Panc1 (cell line): ENCODE data around the gene WNT2. TPM values are rescaled to one million over a fixed set of nuclear protein-coding genes. Genes with fewer than 3 reads are reported as not detected.

Source experiments
- ATAC-seq: fragments of 200-7000 bp; cut with Tn5 transposase; 2 replicates; pipeline ENCODE4 v1.9.1; 2020; ENCODE audit warnings: mild to moderate bottlenecking, moderate library complexity
- BruUV-seq: library from RNA; stranded (reverse); fragments of 400-500 nt; replicated peaks from 2 replicates; lab custom pipeline; 2021; lab: Mats Ljungman, UMichigan
- CTCF ChIA-PET: fragments of 300-600 bp; sonication (Branson Sonifier 250); formaldehyde crosslinking; loops from one replicate; lab custom pipeline; 2022; ENCODE audit warnings: antibody characterized with exemption; lab: Charles Lee
- POLR2A ChIA-PET: fragments of 300-600 bp; sonication (Branson Sonifier 250); formaldehyde crosslinking; loops from one replicate; lab custom pipeline; 2022; ENCODE audit warnings: antibody characterized with exemption; lab: Charles Lee
- DNase-seq: peaks from one replicate; pipeline ENCODE4 v3.0.0-alpha.2; 2010; ENCODE audit warnings: low read depth, low spot score
- H3K27ac ChIP-seq: 2 replicates; pipeline ENCODE4 v1.5.1; 2011; ENCODE audit warnings: mild to moderate bottlenecking, low read length, inconsistent platforms
- H3K27me3 ChIP-seq: fragments of 200-500 bp; sonication (Bioruptor generic); 2 replicates; pipeline ENCODE4 v1.6.0; 2014; ENCODE audit warnings: low read length, inconsistent platforms; ENCODE audit not compliant: control insufficient read depth, insufficient read depth
- H3K36me3 ChIP-seq: fragments of 200-500 bp; sonication (Bioruptor generic); 2 replicates; pipeline ENCODE4 v1.5.1; 2014; ENCODE audit warnings: inconsistent platforms, mild to moderate bottlenecking, low read length, moderate library complexity; ENCODE audit not compliant: control insufficient read depth, insufficient read depth
- H3K4me1 ChIP-seq: 2 replicates; pipeline ENCODE4 v1.5.1; 2011; ENCODE audit warnings: inconsistent platforms, mild to moderate bottlenecking, low read length, moderate library complexity; ENCODE audit not compliant: control insufficient read depth, insufficient read depth
- H3K4me3 ChIP-seq, 2 experiments: 2 replicates each; pipeline ENCODE4 v1.5.1; 2011 to 2012; ENCODE audit warnings: low read depth in 2 of 2, low read length in 2 of 2, mild to moderate bottlenecking in 2 of 2, inconsistent platforms in 1 of 2, moderate library complexity in 1 of 2
- H3K9me3 ChIP-seq: fragments of 200-500 bp; sonication (Bioruptor generic); 2 replicates; pipeline ENCODE4 v1.5.1; 2014; ENCODE audit warnings: low read depth, mild to moderate bottlenecking, inconsistent platforms, low read length, moderate library complexity; ENCODE audit not compliant: control insufficient read depth, insufficient read depth
- POLR2AphosphoS5 ChIP-seq: IDR thresholded peaks from 2 replicates; pipeline ENCODE4 v1.6.1; 2012; ENCODE audit warnings: mild to moderate bottlenecking, low read depth, low read length, moderate library complexity
- SIN3A ChIP-seq: IDR thresholded peaks from 2 replicates; pipeline ENCODE4 v1.6.1; 2012; ENCODE audit warnings: low read depth, mild to moderate bottlenecking, low read length, moderate library complexity, borderline replicate concordance; ENCODE audit not compliant: insufficient read depth
- TCF7L2 ChIP-seq: IDR thresholded peaks from 2 replicates; pipeline ENCODE4 v1.6.1; 2011; ENCODE audit warnings: mild to moderate bottlenecking, low read depth, low read length, inconsistent platforms
- in situ Hi-C: cut with HindIII; loops from 2 replicates; pipeline ENCODE4 v1.10.0; 2016; ENCODE audit warnings: low sequenced_read_pairs, low pct_unique_long_range_greater_than_20kb
- intact Hi-C: fragments of 100-400 bp; cut with micrococcal nuclease; formaldehyde crosslinking; loops from one replicate; pipeline ENCODE4 v1.10.0; 2022; ENCODE audit not compliant: unreplicated experiment
- total RNA-seq: library from RNA; stranded (reverse); gene quantifications from one replicate; pipeline ENCODE4 v1.2.1, GENCODE V29; 2021; ENCODE audit not compliant: unreplicated experiment
- TF ChIP-seq, protein P1 (sequence below), 2 experiments: IDR thresholded peaks; 2 replicates each; pipeline ENCODE4 v1.6.1; 2011 to 2012; ENCODE audit warnings: low read depth in 2 of 2, control low read depth in 1 of 2, low read length in 1 of 2, mild to moderate bottlenecking in 1 of 2, moderate library complexity in 1 of 2; ENCODE audit not compliant: insufficient read depth in 1 of 2
- TF ChIP-seq, protein P2 (sequence below): fragments of 450-650 bp; IDR thresholded peaks from 2 replicates; pipeline ENCODE4 v1.5.1; 2017; ENCODE audit warnings: mild to moderate bottlenecking

WNT2 gene
- total RNA-seq, 1 experiment from 2014 or later, result not detected

DNA sequence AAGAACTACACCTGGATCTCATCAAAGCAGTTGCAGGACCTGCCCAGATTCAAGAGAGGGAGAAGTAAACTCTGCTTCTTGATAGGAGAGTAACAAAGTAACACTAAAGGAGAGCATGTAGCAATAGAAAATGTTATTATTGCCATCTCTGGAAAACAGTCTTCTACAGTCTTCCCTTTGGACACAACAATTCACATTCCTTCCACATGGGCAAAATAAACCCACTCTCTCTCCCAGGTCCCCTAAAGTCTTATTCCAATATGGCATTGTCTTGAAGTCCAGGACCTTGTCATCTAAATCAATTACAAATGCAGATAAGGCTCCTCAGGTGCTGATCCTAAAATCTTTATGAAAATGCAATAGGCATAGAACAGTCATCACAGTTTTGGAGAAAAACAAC is 10.3 kb upstream of the WNT2 start:
- CTCF ChIA-PET, result no interaction called here
- Histone ChIP-seq H3K9me3 (no peaks in the 10 kb centered on the region), H3K27me3 (peaks cover 4% of the 10 kb centered on the region; the same call in 1 of the 2 replicates), H3K27ac (no peak overlapping the region), H3K4me1 (no peaks in the 10 kb centered on the region), H3K4me3 (no peak overlapping the region), H3K36me3 (no peaks in the 10 kb centered on the region)
- intact Hi-C loops (no loop called here), in situ Hi-C loops (no loop called here)
- TF ChIP-seq SIN3A, result no peak
- TF ChIP-seq TCF7L2, result no peak
- TF ChIP-seq, protein P1, sequence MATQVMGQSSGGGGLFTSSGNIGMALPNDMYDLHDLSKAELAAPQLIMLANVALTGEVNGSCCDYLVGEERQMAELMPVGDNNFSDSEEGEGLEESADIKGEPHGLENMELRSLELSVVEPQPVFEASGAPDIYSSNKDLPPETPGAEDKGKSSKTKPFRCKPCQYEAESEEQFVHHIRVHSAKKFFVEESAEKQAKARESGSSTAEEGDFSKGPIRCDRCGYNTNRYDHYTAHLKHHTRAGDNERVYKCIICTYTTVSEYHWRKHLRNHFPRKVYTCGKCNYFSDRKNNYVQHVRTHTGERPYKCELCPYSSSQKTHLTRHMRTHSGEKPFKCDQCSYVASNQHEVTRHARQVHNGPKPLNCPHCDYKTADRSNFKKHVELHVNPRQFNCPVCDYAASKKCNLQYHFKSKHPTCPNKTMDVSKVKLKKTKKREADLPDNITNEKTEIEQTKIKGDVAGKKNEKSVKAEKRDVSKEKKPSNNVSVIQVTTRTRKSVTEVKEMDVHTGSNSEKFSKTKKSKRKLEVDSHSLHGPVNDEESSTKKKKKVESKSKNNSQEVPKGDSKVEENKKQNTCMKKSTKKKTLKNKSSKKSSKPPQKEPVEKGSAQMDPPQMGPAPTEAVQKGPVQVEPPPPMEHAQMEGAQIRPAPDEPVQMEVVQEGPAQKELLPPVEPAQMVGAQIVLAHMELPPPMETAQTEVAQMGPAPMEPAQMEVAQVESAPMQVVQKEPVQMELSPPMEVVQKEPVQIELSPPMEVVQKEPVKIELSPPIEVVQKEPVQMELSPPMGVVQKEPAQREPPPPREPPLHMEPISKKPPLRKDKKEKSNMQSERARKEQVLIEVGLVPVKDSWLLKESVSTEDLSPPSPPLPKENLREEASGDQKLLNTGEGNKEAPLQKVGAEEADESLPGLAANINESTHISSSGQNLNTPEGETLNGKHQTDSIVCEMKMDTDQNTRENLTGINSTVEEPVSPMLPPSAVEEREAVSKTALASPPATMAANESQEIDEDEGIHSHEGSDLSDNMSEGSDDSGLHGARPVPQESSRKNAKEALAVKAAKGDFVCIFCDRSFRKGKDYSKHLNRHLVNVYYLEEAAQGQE (IDR thresholded peaks at IDR 0.05; ENCODE audit: insufficient read depth in 1 of 2, low read depth in 2 of 2, low read length in 1 of 2), result no peak
- TF ChIP-seq POLR2AphosphoS5, result no peak
- TF ChIP-seq, protein P2, sequence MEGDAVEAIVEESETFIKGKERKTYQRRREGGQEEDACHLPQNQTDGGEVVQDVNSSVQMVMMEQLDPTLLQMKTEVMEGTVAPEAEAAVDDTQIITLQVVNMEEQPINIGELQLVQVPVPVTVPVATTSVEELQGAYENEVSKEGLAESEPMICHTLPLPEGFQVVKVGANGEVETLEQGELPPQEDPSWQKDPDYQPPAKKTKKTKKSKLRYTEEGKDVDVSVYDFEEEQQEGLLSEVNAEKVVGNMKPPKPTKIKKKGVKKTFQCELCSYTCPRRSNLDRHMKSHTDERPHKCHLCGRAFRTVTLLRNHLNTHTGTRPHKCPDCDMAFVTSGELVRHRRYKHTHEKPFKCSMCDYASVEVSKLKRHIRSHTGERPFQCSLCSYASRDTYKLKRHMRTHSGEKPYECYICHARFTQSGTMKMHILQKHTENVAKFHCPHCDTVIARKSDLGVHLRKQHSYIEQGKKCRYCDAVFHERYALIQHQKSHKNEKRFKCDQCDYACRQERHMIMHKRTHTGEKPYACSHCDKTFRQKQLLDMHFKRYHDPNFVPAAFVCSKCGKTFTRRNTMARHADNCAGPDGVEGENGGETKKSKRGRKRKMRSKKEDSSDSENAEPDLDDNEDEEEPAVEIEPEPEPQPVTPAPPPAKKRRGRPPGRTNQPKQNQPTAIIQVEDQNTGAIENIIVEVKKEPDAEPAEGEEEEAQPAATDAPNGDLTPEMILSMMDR, result no peak
- ATAC-seq (no peak), DNase-seq (no peak)
- no TSS peak for BruUV-seq
- POLR2A ChIA-PET, result no interaction called here

DNA sequence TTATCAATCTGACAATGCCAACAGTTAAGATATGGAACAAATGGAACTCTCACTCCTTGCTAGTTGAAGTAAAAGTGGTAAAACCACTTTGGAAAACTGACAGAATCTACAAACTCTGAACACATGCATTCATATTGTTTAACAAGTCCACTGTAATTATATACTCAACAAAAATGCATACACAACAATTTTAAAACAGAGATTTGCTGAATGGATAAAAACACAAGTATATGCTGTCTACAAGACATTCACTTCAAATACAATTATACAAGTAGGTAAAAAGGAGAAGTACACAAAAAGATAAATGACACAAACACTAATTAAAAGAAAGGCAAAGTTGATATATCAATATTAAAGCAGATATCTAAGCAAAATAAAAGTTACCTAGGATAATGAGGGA is 9.2 kb upstream of the WNT2 start:
- Histone ChIP-seq H3K27me3 (peaks cover 4% of the 10 kb centered on the region; the same call in 1 of the 2 replicates), H3K36me3 (no peaks in the 10 kb centered on the region), H3K4me1 (no peaks in the 10 kb centered on the region), H3K27ac (no peak overlapping the region), H3K9me3 (no peaks in the 10 kb centered on the region), H3K4me3 (no peak overlapping the region)
- in situ Hi-C loops, result no loop called here
- intact Hi-C loops, result no loop called here
- BruUV-seq, result no TSS peak
- POLR2A ChIA-PET, result interaction anchor here (0.5 kb wide), 1 partner anchor 1121 kb away, joined by 3 read pairs; no protein-coding TSS in a partner anchor
- DNase-seq, result no peak
- no peak for TF ChIP-seq POLR2AphosphoS5
- TF ChIP-seq, protein P2, result no peak
- TF ChIP-seq, protein P1 (IDR thresholded peaks at IDR 0.05; ENCODE audit: insufficient read depth in 1 of 2, low read depth in 2 of 2, low read length in 1 of 2), result no peak
- TF ChIP-seq TCF7L2, result no peak
- TF ChIP-seq SIN3A, result no peak
- CTCF ChIA-PET, result no interaction called here
- ATAC-seq, result no peak
